Kidney (tissue), 14 donors: ENCODE data around the gene PLEK. TPM values are rescaled to one million over a fixed set of nuclear protein-coding genes. Genes with fewer than 3 reads are reported as not detected.

Experiments used
- DNase-seq, 5 donors: peaks; one replicate each; pipeline ENCODE4 v3.0.0-alpha.2; 2013 to 2020
- FAIRE-seq: peaks from 2 replicates; lab custom pipeline; 2012; peaks lifted over from hg19 to GRCh38; lab: Jason Lieb, UNC
- H3K27ac ChIP-seq, 2 donors: one replicate each; pipeline ENCODE4 v1.7.0; 2013; ENCODE audit warnings: low read depth in 2 of 2, low read length in 2 of 2, inconsistent platforms in 1 of 2
- H3K27me3 ChIP-seq: one replicate; pipeline ENCODE4 v1.7.1; 2013; ENCODE audit warnings: low read length, inconsistent platforms; ENCODE audit not compliant: control insufficient read depth, insufficient read depth
- H3K36me3 ChIP-seq, 3 donors: one replicate each; pipeline versions ENCODE4 v1.7.0 to v1.7.1; 2013; ENCODE audit warnings: low read length in 3 of 3, control low read depth in 1 of 3, inconsistent platforms in 1 of 3; ENCODE audit not compliant: insufficient read depth in 3 of 3, control insufficient read depth in 2 of 3
- H3K4me1 ChIP-seq, 3 donors: one replicate each; pipeline versions ENCODE4 v1.7.0 to v1.7.1; 2013; ENCODE audit warnings: low read length in 3 of 3, inconsistent platforms in 1 of 3, low read depth in 1 of 3; ENCODE audit not compliant: control insufficient read depth in 2 of 3, insufficient read depth in 2 of 3
- H3K4me3 ChIP-seq, 3 donors: one replicate each; pipeline versions ENCODE4 v1.7.0 to v1.8.1; 2013; ENCODE audit warnings: low read length in 3 of 3, control low read depth in 1 of 3, inconsistent platforms in 1 of 3
- H3K9ac ChIP-seq, 3 donors: one replicate each; pipeline versions ENCODE4 v1.7.0 to v1.7.1; 2013; ENCODE audit warnings: low read length in 3 of 3, control low read depth in 1 of 3, inconsistent platforms in 1 of 3
- H3K9me3 ChIP-seq, 3 donors: one replicate each; pipeline versions ENCODE4 v1.7.0 to v1.7.1; 2013; ENCODE audit warnings: low read length in 3 of 3, control low read depth in 1 of 3, inconsistent platforms in 1 of 3; ENCODE audit not compliant: control insufficient read depth in 2 of 3, insufficient read depth in 1 of 3
- intact Hi-C: fragments of 100-400 bp; cut with DNase I; formaldehyde crosslinking; loops from one replicate; pipeline ENCODE4 v1.11.1; 2022
- polyA plus RNA-seq: library from polyadenylated mRNA; stranded (reverse); fragments of 350-450 nt; fragmentation: Illumina TruSeq; extraction: RNeasy Lipid Tissue Mini Kit (QIAGEN cat#74804); gene quantifications from one replicate; pipeline ENCODE4 v1.2.3, GENCODE V29; 2014; ENCODE audit warnings: low read depth, low replicate concordance; ENCODE audit not compliant: insufficient read depth
- total RNA-seq: library from RNA; stranded (reverse); fragmentation: NEBNext Ultra II Directional; extraction: Animal tissue kit (Norgen Biotek cat#: 25700); gene quantifications from one replicate; pipeline ENCODE4 v1.2.1, GENCODE V29; 2021
- TF ChIP-seq, protein P1 (sequence below): IDR thresholded peaks from 3 replicates; pipeline ENCODE4 v1.5.1; 2012; ENCODE audit warnings: mild to moderate bottlenecking, moderate library complexity, borderline replicate concordance; ENCODE audit not compliant: insufficient read depth; ENCODE audit errors: extremely low read depth
- donor health status: control.
- donor health status: control.
- donor health status: control.
- donor health status: control.
- donor health status: control.
- donor health status: DM: yes; HTN: yes; CAD: no.
- donor health status: Normal renal cell carcinoma (clear cell type).

PLEK gene
- total and polyA plus RNA-seq, 2 donors from 2014 or later: 2.8 to 17.3 TPM

GRCh38 chr2:68383778-68384177, 18.7 kb downstream of the PLEK start:
- H3K4me1 ChIP-seq: no peaks in the 10 kb centered on the region
- no peaks in the 10 kb centered on the region for H3K9me3 ChIP-seq
- DNase-seq (no peak), FAIRE-seq (no peak)
- no peak overlapping the region for H3K4me3 ChIP-seq
- no peaks in the 10 kb centered on the region for H3K27me3 ChIP-seq
- TF ChIP-seq, protein P1, sequence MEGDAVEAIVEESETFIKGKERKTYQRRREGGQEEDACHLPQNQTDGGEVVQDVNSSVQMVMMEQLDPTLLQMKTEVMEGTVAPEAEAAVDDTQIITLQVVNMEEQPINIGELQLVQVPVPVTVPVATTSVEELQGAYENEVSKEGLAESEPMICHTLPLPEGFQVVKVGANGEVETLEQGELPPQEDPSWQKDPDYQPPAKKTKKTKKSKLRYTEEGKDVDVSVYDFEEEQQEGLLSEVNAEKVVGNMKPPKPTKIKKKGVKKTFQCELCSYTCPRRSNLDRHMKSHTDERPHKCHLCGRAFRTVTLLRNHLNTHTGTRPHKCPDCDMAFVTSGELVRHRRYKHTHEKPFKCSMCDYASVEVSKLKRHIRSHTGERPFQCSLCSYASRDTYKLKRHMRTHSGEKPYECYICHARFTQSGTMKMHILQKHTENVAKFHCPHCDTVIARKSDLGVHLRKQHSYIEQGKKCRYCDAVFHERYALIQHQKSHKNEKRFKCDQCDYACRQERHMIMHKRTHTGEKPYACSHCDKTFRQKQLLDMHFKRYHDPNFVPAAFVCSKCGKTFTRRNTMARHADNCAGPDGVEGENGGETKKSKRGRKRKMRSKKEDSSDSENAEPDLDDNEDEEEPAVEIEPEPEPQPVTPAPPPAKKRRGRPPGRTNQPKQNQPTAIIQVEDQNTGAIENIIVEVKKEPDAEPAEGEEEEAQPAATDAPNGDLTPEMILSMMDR: no peak
- no peak overlapping the region for H3K9ac ChIP-seq
- intact Hi-C loops: no loop called here
- no peak overlapping the region for H3K27ac ChIP-seq
- no peaks in the 10 kb centered on the region for H3K36me3 ChIP-seq

GRCh38 chr2:68384485-68385107, 19.5 kb downstream of the PLEK start:
- intact Hi-C loops: no loop called here
- no peaks in the 10 kb centered on the region for H3K27me3 ChIP-seq
- H3K36me3 ChIP-seq: no peaks in the 10 kb centered on the region
- H3K9ac ChIP-seq: no peak overlapping the region
- FAIRE-seq: no peak
- no peak overlapping the region for H3K27ac ChIP-seq
- DNase-seq: no peak
- TF ChIP-seq, protein P1: no peak
- no peaks in the 10 kb centered on the region for H3K4me1 ChIP-seq
- no peaks in the 10 kb centered on the region for H3K9me3 ChIP-seq
- H3K4me3 ChIP-seq: no peak overlapping the region

- H3K36me3 ChIP-seq: no peaks in the 10 kb centered on the region
- H3K4me3 ChIP-seq: no peak overlapping the region
- no peaks in the 10 kb centered on the region for H3K4me1 ChIP-seq
- H3K27ac ChIP-seq: no peak overlapping the region
- FAIRE-seq (no peak), DNase-seq (no peak)
- H3K27me3 ChIP-seq: no peaks in the 10 kb centered on the region
- H3K9ac ChIP-seq: no peak overlapping the region
- intact Hi-C loops: no loop called here
- H3K9me3 ChIP-seq: no peaks in the 10 kb centered on the region
- TF ChIP-seq, protein P1: no peak
These were observed 20.3 kb downstream of the PLEK start for GRCh38 chr2:68385220-68385906.
